Skeletal muscle tissue (tissue), 4 donors: ENCODE data around the gene TLE2. TPM values are rescaled to one million over a fixed set of nuclear protein-coding genes. Genes with fewer than 3 reads are reported as not detected.
"Not testable (repeated sequence)": the region's sequence is repeated elsewhere in the genome, so short reads cannot be mapped to it uniquely, and the experiment has no call there.

Experiments used
- H3K27ac ChIP-seq: one replicate; pipeline ENCODE4 v1.7.0; 2013; ENCODE audit warnings: mild to moderate bottlenecking, low read depth, low read length, inconsistent platforms
- H3K27me3 ChIP-seq, 3 donors: one replicate each; pipeline ENCODE4 v1.7.0; 2013; ENCODE audit warnings: low read length in 3 of 3; ENCODE audit not compliant: control insufficient read depth in 3 of 3, insufficient read depth in 3 of 3
- H3K36me3 ChIP-seq, 3 donors: one replicate each; pipeline ENCODE4 v1.7.0; 2013; ENCODE audit warnings: low read length in 3 of 3; ENCODE audit not compliant: control insufficient read depth in 3 of 3, insufficient read depth in 3 of 3
- H3K4me1 ChIP-seq, 3 donors: one replicate each; pipeline ENCODE4 v1.7.0; 2013; ENCODE audit warnings: low read length in 3 of 3, mild to moderate bottlenecking in 3 of 3; ENCODE audit not compliant: control insufficient read depth in 3 of 3, insufficient read depth in 3 of 3
- H3K4me3 ChIP-seq, 3 donors: one replicate each; pipeline ENCODE4 v1.7.0; 2013; ENCODE audit warnings: low read length in 3 of 3
- H3K9ac ChIP-seq, 3 donors: one replicate each; pipeline ENCODE4 v1.7.0; 2013; ENCODE audit warnings: low read length in 3 of 3, mild to moderate bottlenecking in 3 of 3, moderate library complexity in 2 of 3, low read depth in 1 of 3
- H3K9me3 ChIP-seq, 3 donors: one replicate each; pipeline ENCODE4 v1.7.0; 2013; ENCODE audit warnings: low read length in 3 of 3; ENCODE audit not compliant: control insufficient read depth in 3 of 3
- total RNA-seq: library from RNA; depleted of rRNA; stranded (reverse); fragments of >200 nt; gene quantifications from one replicate; pipeline ENCODE4 v1.2.3, GENCODE V29; 2014
- donor health status: Osteomylitis.

TLE2 gene
- total RNA-seq, 1 donor from 2014 or later: 9.4 TPM

- peak overlapping the region in 2 of 3 donors; percentile 12 to 22 for H3K4me3 ChIP-seq
- no peaks in the 10 kb centered on the region for H3K27me3 ChIP-seq
- peak overlapping the region; percentile 59 for H3K27ac ChIP-seq
- peak overlapping the region in 2 of 3 donors; percentile 20 to 68 for H3K9ac ChIP-seq
- H3K9me3 ChIP-seq: no peaks in the 10 kb centered on the region
- peaks cover 35 to 45% (median 42%) of the 10 kb centered on the region in 3 donors for H3K36me3 ChIP-seq
- peaks cover 28 to 60% (median 47%) of the 10 kb centered on the region in 3 donors for H3K4me1 ChIP-seq
These were observed 27.5 kb upstream of the TLE2 start for GRCh38 chr19:3056417-3057088.

GRCh38 chr19:3055741-3056416 lies 26.8 kb upstream of the TLE2 start:
- peaks cover 35 to 45% (median 42%) of the 10 kb centered on the region in 3 donors for H3K36me3 ChIP-seq
- H3K9ac ChIP-seq: peak overlapping the region in 1 of 3 donors; percentile 40
- H3K27ac ChIP-seq: no peak overlapping the region
- H3K9me3 ChIP-seq: no peaks in the 10 kb centered on the region
- H3K27me3 ChIP-seq: no peaks in the 10 kb centered on the region
- H3K4me3 ChIP-seq: no peak overlapping the region
- H3K4me1 ChIP-seq: peaks cover 31 to 62% (median 48%) of the 10 kb centered on the region in 3 donors

GRCh38 chr19:3054972-3055740 lies 26.1 kb upstream of the TLE2 start:
- no peak overlapping the region for H3K4me3 ChIP-seq
- no peaks in the 10 kb centered on the region for H3K27me3 ChIP-seq
- peaks cover 31 to 56% (median 44%) of the 10 kb centered on the region in 3 donors for H3K4me1 ChIP-seq
- no peak overlapping the region for H3K27ac ChIP-seq
- H3K9ac ChIP-seq: peak overlapping the region in 1 of 3 donors; percentile 45
- no peaks in the 10 kb centered on the region for H3K9me3 ChIP-seq
- H3K36me3 ChIP-seq: peaks cover 35 to 45% (median 42%) of the 10 kb centered on the region in 3 donors

GRCh38 chr19:3054265-3054971 lies 25.3 kb upstream of the TLE2 start:
- H3K4me3 ChIP-seq: no peak overlapping the region
- peaks cover 28 to 38% (median 35%) of the 10 kb centered on the region in 3 donors for H3K36me3 ChIP-seq
- H3K27me3 ChIP-seq: no peaks in the 10 kb centered on the region
- no peak overlapping the region for H3K27ac ChIP-seq
- H3K4me1 ChIP-seq: peaks cover 31 to 48% (median 40%) of the 10 kb centered on the region in 3 donors
- H3K9ac ChIP-seq: peak overlapping the region in 1 of 3 donors; percentile 45
- no peaks in the 10 kb centered on the region for H3K9me3 ChIP-seq

DNA sequence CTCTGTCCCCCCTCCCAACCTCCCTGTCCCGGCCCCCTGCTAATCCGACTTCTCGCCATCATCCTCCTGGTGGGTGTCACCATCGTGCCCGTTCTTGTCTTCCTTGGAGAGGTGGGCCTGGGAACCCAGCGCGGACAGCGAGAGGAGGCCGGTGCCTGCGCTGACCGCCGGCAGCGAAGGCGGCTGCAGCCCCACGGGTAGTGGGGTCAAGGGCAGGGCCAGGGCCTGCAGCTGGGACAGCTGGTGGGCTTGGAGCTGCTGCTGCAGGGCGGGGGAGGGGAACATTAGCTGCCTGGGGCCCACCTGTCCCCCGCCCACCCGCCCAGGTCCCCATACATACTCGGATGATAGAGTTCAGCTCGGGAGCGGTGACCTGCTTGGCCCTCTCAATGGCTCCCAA lies 24.7 kb upstream of the TLE2 start:
- Histone ChIP-seq H3K27me3 (no peaks in the 10 kb centered on the region), H3K4me3 (no peak overlapping the region), H3K9me3 (no peaks in the 10 kb centered on the region), H3K9ac (no peak overlapping the region), H3K27ac (no peak overlapping the region), H3K4me1 (peaks cover 29 to 46% (median 38%) of the 10 kb centered on the region in 3 donors), H3K36me3 (peaks cover 25 to 37% (median 32%) of the 10 kb centered on the region in 3 donors)

GRCh38 chr19:3053218-3053621 lies 24.1 kb upstream of the TLE2 start:
- Histone ChIP-seq H3K4me1 (peaks cover 24 to 42% (median 32%) of the 10 kb centered on the region in 3 donors), H3K9ac (no peak overlapping the region), H3K27ac (no peak overlapping the region), H3K36me3 (peaks cover 20 to 31% (median 27%) of the 10 kb centered on the region in 3 donors), H3K9me3 (no peaks in the 10 kb centered on the region), H3K4me3 (no peak overlapping the region), H3K27me3 (no peaks in the 10 kb centered on the region)

DNA sequence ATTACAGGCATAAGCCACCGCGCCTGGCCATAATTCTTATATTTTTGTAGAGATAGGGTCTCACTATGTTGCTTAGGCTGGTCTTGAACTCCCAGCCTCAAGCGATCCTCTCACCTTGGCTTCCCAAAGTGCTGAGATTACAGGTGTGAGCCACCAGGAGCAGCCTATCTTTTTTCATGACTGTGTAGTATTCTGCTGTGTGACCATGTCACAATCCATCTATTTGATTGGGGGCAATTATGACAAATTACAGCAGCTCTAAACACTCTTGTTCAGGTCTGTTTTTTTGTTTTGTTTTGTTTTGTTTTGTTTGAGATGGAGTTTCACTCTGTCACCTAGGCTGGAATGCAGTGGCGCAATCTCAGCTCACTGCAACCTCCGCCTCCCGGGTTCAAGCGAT lies 20.9 kb upstream of the TLE2 start:
- not testable (repeated sequence) for H3K9me3 ChIP-seq, H3K27ac ChIP-seq, H3K9ac ChIP-seq, H3K27me3 ChIP-seq, H3K4me3 ChIP-seq
- Histone ChIP-seq H3K36me3 (peaks cover 10 to 17% (median 16%) of the 10 kb centered on the region in 3 donors), H3K4me1 (peaks cover 11 to 17% (median 17%) of the 10 kb centered on the region in 3 donors)

DNA sequence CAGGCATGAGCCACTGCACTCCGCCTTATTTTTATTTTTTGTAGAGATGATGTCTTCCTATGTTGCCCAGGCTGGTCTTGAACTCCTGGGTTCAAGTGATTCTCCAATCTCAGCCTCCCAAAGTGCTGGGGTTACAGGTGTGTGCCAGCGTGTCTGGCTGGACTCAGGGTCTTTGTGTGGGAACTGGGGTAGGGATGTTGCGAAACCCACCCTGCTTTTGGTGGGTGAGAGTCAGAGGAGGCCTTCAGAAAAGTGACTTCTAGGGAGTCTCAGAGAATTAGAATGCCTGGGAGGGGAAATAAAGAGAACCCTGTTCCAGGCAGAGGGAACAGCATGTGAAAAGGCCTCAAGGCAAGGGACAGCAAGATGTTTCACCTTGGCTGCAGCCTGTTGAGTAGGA lies 20.0 kb upstream of the TLE2 start:
- H3K4me3 ChIP-seq: no peak overlapping the region
- H3K27me3 ChIP-seq: no peaks in the 10 kb centered on the region
- peaks cover 1 to 8% (median 7%) of the 10 kb centered on the region in 3 donors for H3K36me3 ChIP-seq
- no peak overlapping the region for H3K9ac ChIP-seq
- no peak overlapping the region for H3K27ac ChIP-seq
- H3K9me3 ChIP-seq: no peaks in the 10 kb centered on the region
- peaks cover 9 to 13% (median 10%) of the 10 kb centered on the region in 3 donors for H3K4me1 ChIP-seq

- peaks cover 9 to 13% (median 10%) of the 10 kb centered on the region in 3 donors for H3K4me1 ChIP-seq
- H3K27ac ChIP-seq: no peak overlapping the region
- peaks cover 0 to 3% (median under 1%) of the 10 kb centered on the region in 3 donors for H3K36me3 ChIP-seq
- no peaks in the 10 kb centered on the region for H3K27me3 ChIP-seq
- H3K4me3 ChIP-seq: no peak overlapping the region
- H3K9me3 ChIP-seq: no peaks in the 10 kb centered on the region
- H3K9ac ChIP-seq: peak overlapping the region in 1 of 3 donors; percentile 72
These were observed 19.1 kb upstream of the TLE2 start for GRCh38 chr19:3048190-3048533.
